Ovary (tissue), 9 donors: ENCODE results near the gene CD99L2. TPM values are rescaled to one million over a fixed set of nuclear protein-coding genes. Genes with fewer than 3 reads are reported as not detected.

Source experiments
- DNase-seq, 5 donors: peaks; one replicate each; pipeline ENCODE4 v3.0.0-alpha.2; 2019 to 2020
- H3K27ac ChIP-seq, 2 donors: fragments of 200-600 bp; one replicate each; pipeline versions ENCODE4 v1.5.1 to v1.8.0; 2019 to 2022
- H3K27me3 ChIP-seq: fragments of 200-600 bp; one replicate; pipeline ENCODE4 v1.8.0; 2022
- H3K36me3 ChIP-seq: fragments of 200-600 bp; sonication (generic); one replicate; pipeline ENCODE4 v1.5.1; 2019
- H3K4me1 ChIP-seq: one replicate; pipeline ENCODE4 v1.8.1; 2013; ENCODE audit warnings: mild to moderate bottlenecking, moderate library complexity; ENCODE audit not compliant: insufficient read depth
- H3K4me3 ChIP-seq: fragments of 200-600 bp; sonication (generic); one replicate; pipeline ENCODE4 v1.5.1; 2017
- H3K9me3 ChIP-seq, 2 donors: fragments of 200-600 bp in 1 of 2; sonication (generic) in 1 of 2; one replicate each; pipeline versions ENCODE4 v1.5.1 to v1.8.1; 2013 to 2019; ENCODE audit warnings: mild to moderate bottlenecking in 1 of 2, moderate library complexity in 1 of 2
- CTCF ChIP-seq, 3 donors: fragments of 450-650 bp in 2 of 3; fragments of 200-600 bp in 1 of 3; IDR thresholded peaks; one replicate each; pipeline versions ENCODE4 v1.5.1 to v1.8.0; 2016 to 2022; ENCODE audit warnings: antibody characterized with exemption in 3 of 3, mild to moderate bottlenecking in 1 of 3
- EP300 ChIP-seq: sonication (generic); formaldehyde crosslinking; IDR thresholded peaks from one replicate; pipeline ENCODE4 v1.6.1; 2017; ENCODE audit warnings: antibody characterized with exemption
- POLR2A ChIP-seq: fragments of 450-650 bp; IDR thresholded peaks from one replicate; pipeline ENCODE4 v1.6.1; 2017; ENCODE audit warnings: antibody characterized with exemption, mild to moderate bottlenecking, moderate library complexity
- WGBS, 3 donors: extraction: QIAGEN DNeasy Blood & Tissue Kit in 1 of 3; methylation state at CpG; one replicate each; pipeline versions ENCODE4 v1.1.5 to v1.1.7; 2013 to 2017; 5-methylcytosine and 5-hydroxymethylcytosine counted together
- intact Hi-C, 4 donors: fragments of 100-400 bp; cut with DNase I; formaldehyde crosslinking; loops; one replicate each; pipeline versions ENCODE4 v1.11.0 to v1.15.1; 2022 to 2023
- polyA plus RNA-seq, 2 donors: library from polyadenylated mRNA; stranded (reverse); fragments of 200-250 nt in 1 of 2; fragments of 350-450 nt in 1 of 2; fragmentation: Illumina TruSeq in 1 of 2; extraction: RNeasy Lipid Tissue Mini Kit (QIAGEN cat#74804) in 1 of 2; gene quantifications; one replicate each; pipeline ENCODE4 v1.2.3, GENCODE V29; 2013 to 2014
- total RNA-seq, 7 donors: library from RNA; depleted of rRNA in 2 of 7; stranded (reverse); fragments of >200 nt in 2 of 7; fragmentation: NEBNext Ultra II Directional in 3 of 7; extraction: Animal tissue kit (Norgen Biotek cat#: 25700) in 3 of 7; gene quantifications; one replicate each; pipeline versions ENCODE4 v1.1.0 to v1.2.4, GENCODE V29; 2016 to 2023
- donor health status: DM: no; HTN: no; CAD: no; lungs with moderate emphysema.
- donor health status: DM: no; HTN: no; CAD: no.
- donor health status: Bipolar disorder and iron deficiency.
- donor health status: DM: yes; HTN: yes; CAD: no.
- donor health status: DM: no; HTN: no; CAD: no.
- donor health status: DM: yes; HTN: yes; CAD: no.

Gene CD99L2
- total and polyA plus RNA-seq, 9 donors = 38.7 to 64.6 (median 53.0) TPM

- no peak overlapping the region for H3K4me3 ChIP-seq
- DNase-seq = no peak
- TF ChIP-seq EP300 = no peak
- no peak for TF ChIP-seq POLR2A
- TF ChIP-seq CTCF (IDR thresholded peaks at IDR 0.05) = no peak
- H3K4me1 ChIP-seq = peaks cover 2% of the 10 kb centered on the region
- no peak overlapping the region for H3K27ac ChIP-seq
- H3K36me3 ChIP-seq = no peaks in the 10 kb centered on the region
- H3K27me3 ChIP-seq = no peaks in the 10 kb centered on the region
- intact Hi-C loops = no loop called here
- no peaks in the 10 kb centered on the region for H3K9me3 ChIP-seq
- WGBS, 3 donors = 38 to 54% (median 52%) methylated on average over 2 of the region's 2 CpGs
These were observed 29.8 kb downstream of the CD99L2 start for GRCh38 chrX:150868625-150869024.

GRCh38 chrX:150864127-150864526, 34.3 kb downstream of the CD99L2 start:
- WGBS, 3 donors = 63 to 68% (median 67%) methylated on average over 3 of the region's 3 CpGs
- TF ChIP-seq POLR2A (no peak), EP300 (no peak), CTCF (IDR thresholded peaks at IDR 0.05) (no peak)
- no peak for DNase-seq
- no peak overlapping the region for H3K4me3 ChIP-seq
- intact Hi-C loops = no loop called here
- H3K36me3 ChIP-seq = no peaks in the 10 kb centered on the region
- H3K9me3 ChIP-seq = no peaks in the 10 kb centered on the region
- H3K27ac ChIP-seq = no peak overlapping the region
- no peaks in the 10 kb centered on the region for H3K4me1 ChIP-seq
- H3K27me3 ChIP-seq = no peaks in the 10 kb centered on the region

GRCh38 chrX:150863191-150863590, 35.3 kb downstream of the CD99L2 start:
- DNase-seq = no peak
- H3K4me1 ChIP-seq = no peaks in the 10 kb centered on the region
- no peak overlapping the region for H3K27ac ChIP-seq
- intact Hi-C loops = no loop called here
- no peak overlapping the region for H3K4me3 ChIP-seq
- H3K27me3 ChIP-seq = no peaks in the 10 kb centered on the region
- H3K36me3 ChIP-seq = no peaks in the 10 kb centered on the region
- H3K9me3 ChIP-seq = no peaks in the 10 kb centered on the region
- TF ChIP-seq CTCF (IDR thresholded peaks at IDR 0.05) = no peak
- no peak for TF ChIP-seq EP300
- no peak for TF ChIP-seq POLR2A

- Histone ChIP-seq H3K4me3 (no peak overlapping the region), H3K4me1 (no peaks in the 10 kb centered on the region), H3K9me3 (no peaks in the 10 kb centered on the region), H3K36me3 (no peaks in the 10 kb centered on the region), H3K27me3 (no peaks in the 10 kb centered on the region), H3K27ac (no peak overlapping the region)
- TF ChIP-seq EP300 (no peak), CTCF (IDR thresholded peaks at IDR 0.05) (no peak), POLR2A (no peak)
- 76 to 80% (median 78%) methylated on average over 3 of the region's 3 CpGs for WGBS, 3 donors
- intact Hi-C loops = no loop called here
- DNase-seq = no peak
These were observed 41.0 kb downstream of the CD99L2 start for GRCh38 chrX:150857453-150857852.

GRCh38 chrX:150856785-150857184, 41.7 kb downstream of the CD99L2 start:
- H3K9me3 ChIP-seq = no peaks in the 10 kb centered on the region
- H3K27me3 ChIP-seq = no peaks in the 10 kb centered on the region
- no peak overlapping the region for H3K4me3 ChIP-seq
- no peak for DNase-seq
- TF ChIP-seq CTCF (IDR thresholded peaks at IDR 0.05) (no peak), EP300 (no peak), POLR2A (no peak)
- no peaks in the 10 kb centered on the region for H3K36me3 ChIP-seq
- WGBS, 3 donors = 68 to 81% (median 71%) methylated on average over 1 of the region's 1 CpG
- no peak overlapping the region for H3K27ac ChIP-seq
- intact Hi-C loops = no loop called here
- H3K4me1 ChIP-seq = no peaks in the 10 kb centered on the region
